H1 (cell line): Measurements from ENCODE around the gene SPHK1.

Experiments
- ATF3 ChIP-seq: IDR thresholded peaks from 2 replicates; pipeline ENCODE4 v1.6.1; 2011; ENCODE audit warnings: low read depth, mild to moderate bottlenecking, low read length; ENCODE audit not compliant: insufficient read depth
- CEBPB ChIP-seq: IDR thresholded peaks from 2 replicates; pipeline ENCODE4 v1.6.1; 2012; ENCODE audit warnings: low read depth, low read length
- CTCF ChIP-seq, 3 experiments: IDR thresholded peaks; 1 replicate in 2 of 3; 2 replicates in 1 of 3; pipeline versions ENCODE4 v1.5.1 to v1.6.1; 2011; ENCODE audit warnings: low read length in 3 of 3, mild to moderate bottlenecking in 3 of 3, inconsistent platforms in 2 of 3, low read depth in 1 of 3, moderate library complexity in 1 of 3; ENCODE audit not compliant: insufficient read depth in 1 of 3; ENCODE audit errors: control extremely low read depth in 1 of 3
- EP300 ChIP-seq, 2 experiments: IDR thresholded peaks; 1 replicate in 1 of 2; 2 replicates in 1 of 2; pipeline ENCODE4 v1.6.1; 2011 to 2012; ENCODE audit warnings: low read depth in 2 of 2, low read length in 2 of 2, mild to moderate bottlenecking in 2 of 2, borderline replicate concordance in 1 of 2, inconsistent platforms in 1 of 2, moderate library complexity in 1 of 2
- GABPA ChIP-seq: IDR thresholded peaks from 2 replicates; pipeline ENCODE4 v1.6.1; 2011; ENCODE audit warnings: mild to moderate bottlenecking, low read length, moderate library complexity, borderline replicate concordance; ENCODE audit not compliant: insufficient read depth
- JUN ChIP-seq: IDR thresholded peaks from 2 replicates; pipeline ENCODE4 v1.6.1; 2011; ENCODE audit warnings: low read depth, mild to moderate bottlenecking, improper control_type of control experiment, low read length
- POLR2A ChIP-seq, 2 experiments: IDR thresholded peaks; 1 replicate in 1 of 2; 2 replicates in 1 of 2; pipeline ENCODE4 v1.6.1; 2011; ENCODE audit warnings: low read depth in 2 of 2, low read length in 2 of 2, mild to moderate bottlenecking in 2 of 2; ENCODE audit errors: control extremely low read depth in 1 of 2
- POLR2AphosphoS5 ChIP-seq: IDR thresholded peaks from 2 replicates; pipeline ENCODE4 v1.6.1; 2011; ENCODE audit warnings: low read depth, low read length
- SP1 ChIP-seq: IDR thresholded peaks from 2 replicates; pipeline ENCODE4 v1.6.1; 2011; ENCODE audit warnings: low read depth, low read length
- SRF ChIP-seq: IDR thresholded peaks from 2 replicates; pipeline ENCODE4 v1.6.1; 2011; ENCODE audit warnings: mild to moderate bottlenecking, low read depth, low read length, moderate library complexity
- YY1 ChIP-seq: IDR thresholded peaks from 2 replicates; pipeline ENCODE4 v1.6.1; 2011; ENCODE audit warnings: low read depth, mild to moderate bottlenecking, low read length
- ZNF274 ChIP-seq: IDR thresholded peaks from 2 replicates; pipeline ENCODE4 v1.7.0; 2012; ENCODE audit warnings: low read length, borderline replicate concordance; ENCODE audit errors: extremely low read depth

GRCh38 chr17:76431509-76431908, 47.1 kb downstream of the SPHK1 start:
- TF ChIP-seq ATF3 = no peak
- no peak for TF ChIP-seq SRF
- no peak for TF ChIP-seq YY1
- no peak for TF ChIP-seq ZNF274
- TF ChIP-seq CEBPB = no peak
- no peak for TF ChIP-seq CTCF (IDR thresholded peaks at IDR 0.05; ENCODE audit: control extremely low read depth in 1 of 3, insufficient read depth in 1 of 3, low read depth in 1 of 3, low read length in 3 of 3)
- TF ChIP-seq POLR2A (IDR thresholded peaks at IDR 0.05; ENCODE audit: control extremely low read depth in 1 of 2, low read depth in 2 of 2, low read length in 2 of 2) = no peak
- TF ChIP-seq GABPA = no peak
- no peak for TF ChIP-seq POLR2AphosphoS5
- no peak for TF ChIP-seq EP300 (IDR thresholded peaks at IDR 0.05; ENCODE audit: borderline replicate concordance in 1 of 2, low read depth in 2 of 2, low read length in 2 of 2)
- TF ChIP-seq JUN = no peak
- no peak for TF ChIP-seq SP1
